Measurements from ENCODE around the gene ZCCHC3.
"Not testable (repeated sequence)": the region's sequence is repeated elsewhere in the genome, so short reads cannot be mapped to it uniquely, and the experiment has no call there.

ZCCHC3 gene, protein sequence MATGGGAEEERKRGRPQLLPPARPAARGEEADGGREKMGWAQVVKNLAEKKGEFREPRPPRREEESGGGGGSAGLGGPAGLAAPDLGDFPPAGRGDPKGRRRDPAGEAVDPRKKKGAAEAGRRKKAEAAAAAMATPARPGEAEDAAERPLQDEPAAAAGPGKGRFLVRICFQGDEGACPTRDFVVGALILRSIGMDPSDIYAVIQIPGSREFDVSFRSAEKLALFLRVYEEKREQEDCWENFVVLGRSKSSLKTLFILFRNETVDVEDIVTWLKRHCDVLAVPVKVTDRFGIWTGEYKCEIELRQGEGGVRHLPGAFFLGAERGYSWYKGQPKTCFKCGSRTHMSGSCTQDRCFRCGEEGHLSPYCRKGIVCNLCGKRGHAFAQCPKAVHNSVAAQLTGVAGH

DNA sequence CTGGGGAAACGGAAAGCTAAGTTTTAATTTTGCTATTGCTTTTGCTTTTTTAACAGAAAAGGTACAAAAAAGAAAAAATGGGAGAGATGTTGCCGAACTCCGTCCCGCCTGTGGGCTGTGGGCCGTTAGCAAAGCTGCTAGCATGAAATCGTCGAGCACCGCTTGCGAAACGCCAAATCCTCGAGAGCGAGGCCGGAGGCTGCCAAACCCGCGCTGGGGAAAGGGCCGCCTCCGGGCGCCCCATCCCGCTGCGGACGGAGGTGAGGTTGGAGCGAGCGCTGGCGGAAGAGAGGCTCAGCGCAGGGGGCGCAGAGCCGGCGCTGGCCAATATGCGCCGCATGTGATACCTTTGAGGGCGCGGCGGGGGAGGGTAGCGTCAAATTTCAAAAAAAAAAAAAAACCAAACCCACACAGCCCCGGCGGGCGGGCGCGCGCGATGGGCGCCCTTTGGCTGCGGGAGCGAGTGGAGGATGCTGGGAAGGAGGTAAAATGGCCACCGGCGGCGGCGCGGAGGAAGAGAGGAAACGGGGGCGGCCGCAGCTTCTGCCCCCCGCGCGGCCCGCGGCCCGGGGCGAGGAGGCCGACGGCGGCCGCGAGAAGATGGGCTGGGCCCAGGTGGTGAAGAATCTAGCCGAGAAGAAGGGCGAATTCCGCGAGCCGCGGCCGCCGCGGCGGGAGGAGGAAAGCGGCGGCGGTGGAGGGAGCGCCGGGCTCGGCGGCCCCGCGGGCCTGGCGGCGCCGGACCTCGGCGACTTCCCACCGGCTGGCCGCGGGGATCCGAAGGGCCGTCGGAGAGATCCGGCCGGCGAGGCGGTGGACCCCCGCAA is at the start of gene ZCCHC3:
ZCCHC3 (plus strand) TSS at position 473 of the 827 bp plus-strand sequence; CDS start at position 490, 17 bp downstream.
- DNase-seq: peak; percentile 85

DNA sequence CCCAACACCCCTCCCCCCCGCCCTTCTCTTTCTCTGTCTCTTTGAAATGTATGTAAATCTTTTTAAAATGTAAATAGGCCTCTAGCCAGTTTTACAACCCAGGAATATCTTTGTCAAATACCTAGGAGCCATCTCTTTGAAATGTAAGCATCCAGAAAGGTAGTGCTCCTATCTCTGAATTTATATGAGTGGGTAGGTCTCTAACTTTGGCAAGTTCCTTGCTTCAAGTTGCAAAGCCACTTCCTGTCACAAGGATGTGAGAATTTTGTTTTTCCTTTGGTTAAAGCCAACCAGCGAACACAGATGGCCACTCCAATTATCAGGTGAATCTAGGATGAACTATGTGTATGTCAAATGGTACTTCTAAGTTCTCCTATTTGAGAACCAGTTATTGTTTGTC is 46.0 kb upstream of the ZCCHC3 start:
- DNase-seq: no peak

DNA sequence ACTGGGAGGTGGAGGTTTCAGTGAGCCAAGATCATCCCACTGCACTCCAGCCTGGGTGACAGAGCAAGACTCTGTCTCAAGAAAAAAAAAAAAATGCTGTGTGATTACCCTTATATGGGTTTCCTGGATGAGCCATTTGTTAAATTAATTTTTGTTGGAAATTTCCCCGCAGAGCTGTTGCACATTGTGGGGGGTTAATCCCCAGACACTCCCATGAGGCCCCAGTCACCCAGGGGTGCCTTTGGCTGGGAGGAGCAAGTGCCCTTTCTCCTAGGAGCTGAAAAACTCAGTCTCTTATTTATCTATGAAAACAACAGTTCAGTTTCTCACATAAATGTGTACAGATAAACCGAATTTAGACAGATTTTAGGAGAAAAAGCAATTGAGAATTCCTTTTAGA is 44.6 kb upstream of the ZCCHC3 start:
- no peak for DNase-seq

DNA sequence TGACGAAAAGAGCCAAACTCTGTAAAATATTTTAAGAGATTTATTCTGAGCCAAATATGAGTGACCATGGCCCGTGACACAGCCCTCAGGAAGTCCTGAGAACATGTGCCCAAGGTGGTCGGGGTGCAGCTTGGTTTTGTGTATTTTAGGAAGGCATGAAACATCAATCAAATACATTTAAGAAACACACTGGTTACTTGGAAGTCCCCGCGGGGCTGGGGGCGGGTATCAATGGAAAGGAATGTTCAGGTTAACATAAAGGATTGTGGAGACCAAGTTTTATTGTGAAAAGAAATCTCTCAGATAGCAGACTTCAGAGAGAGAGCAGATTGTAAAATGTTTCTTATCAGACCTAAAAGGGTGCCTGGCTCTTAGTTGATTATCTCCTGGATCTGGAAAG is 43.9 kb upstream of the ZCCHC3 start:
- DNase-seq: not testable (repeated sequence)

DNA sequence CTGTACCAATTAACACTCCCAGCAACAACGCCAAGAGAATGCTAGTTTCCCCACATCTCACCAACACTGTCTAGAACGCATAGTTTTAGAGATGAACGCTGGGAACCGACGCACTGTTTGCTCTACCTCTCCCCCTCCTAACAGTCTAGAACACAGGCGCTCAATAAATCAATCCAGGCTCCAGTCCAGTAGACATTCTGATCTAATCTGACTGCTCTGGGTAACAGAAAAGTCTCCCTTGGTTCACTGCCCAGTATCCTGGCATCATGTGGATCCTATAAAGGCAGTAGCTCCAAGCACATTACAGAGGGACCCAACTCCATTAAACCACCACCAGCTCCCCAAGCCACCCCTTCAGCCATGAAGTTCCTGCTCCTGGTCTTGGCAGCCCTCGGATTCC is 40.0 kb upstream of the ZCCHC3 start, which contains the start of gene DEFB132:
DEFB132 (plus strand) TSS at position 306 of the 400 bp plus-strand sequence; CDS start at position 361, 55 bp downstream.
- no peak for DNase-seq

DNA sequence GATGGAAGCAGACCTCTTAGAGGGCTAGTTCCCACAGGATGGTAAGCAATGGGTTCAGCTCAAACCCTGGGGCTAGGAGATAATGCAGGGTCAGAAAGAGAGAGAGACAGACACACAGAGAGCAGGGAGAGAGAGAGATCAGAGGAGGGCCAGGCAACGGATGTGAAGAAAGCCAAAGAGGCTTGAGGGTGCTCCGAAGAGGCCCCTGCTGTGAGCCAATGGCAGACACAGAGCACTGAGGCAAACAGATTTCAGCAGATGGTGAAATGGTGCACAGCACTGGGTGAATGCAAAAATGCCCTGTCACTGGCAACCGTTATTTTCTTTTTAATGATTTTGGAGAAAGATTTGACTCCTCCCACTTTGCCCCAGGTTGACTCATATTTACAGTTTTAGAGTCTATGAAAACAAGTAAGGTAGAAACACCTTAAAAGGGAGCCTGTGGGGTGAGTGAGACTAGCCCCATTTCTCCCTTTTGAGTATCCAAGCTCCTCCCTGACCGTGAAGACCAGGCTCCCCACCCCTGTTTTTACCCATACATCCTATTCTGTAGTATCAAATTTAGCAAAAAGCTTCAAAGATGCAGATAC is 39.0 kb upstream of the ZCCHC3 start:
- DNase-seq: no peak

DNA sequence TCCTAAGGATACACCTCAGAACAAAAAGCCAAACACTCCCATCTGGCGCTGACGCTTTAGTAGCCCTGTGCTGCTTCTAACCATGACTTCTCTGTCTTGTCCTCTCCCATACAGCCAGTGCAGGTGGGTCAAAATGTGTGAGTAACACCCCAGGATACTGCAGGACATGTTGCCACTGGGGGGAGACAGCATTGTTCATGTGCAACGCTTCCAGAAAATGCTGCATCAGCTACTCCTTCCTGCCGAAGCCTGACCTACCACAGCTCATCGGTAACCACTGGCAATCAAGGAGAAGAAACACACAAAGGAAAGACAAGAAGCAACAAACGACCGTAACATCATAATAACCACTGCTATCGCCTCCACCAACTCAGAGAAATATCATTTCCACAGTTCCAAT is 38.4 kb upstream of the ZCCHC3 start:
- peak; percentile 9 for DNase-seq

DNA sequence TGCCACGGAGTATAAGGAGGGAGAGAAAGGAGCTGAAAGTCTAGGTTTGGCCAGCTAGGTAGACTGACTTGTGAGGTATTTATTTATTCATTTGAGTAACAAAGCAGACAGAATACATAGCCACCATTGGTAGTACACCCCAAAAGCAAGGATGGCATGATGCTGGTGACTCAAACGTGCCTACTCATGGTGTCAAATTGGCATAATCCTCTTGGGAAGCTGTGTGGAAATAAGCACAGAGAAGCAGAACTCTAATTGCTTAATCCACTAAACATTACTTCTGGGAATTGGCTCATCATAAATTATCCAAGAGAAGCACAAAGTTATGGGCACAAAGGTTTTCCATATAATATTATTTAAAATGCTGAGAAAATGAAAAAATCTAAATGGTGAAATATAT is 37.4 kb upstream of the ZCCHC3 start:
- DNase-seq: no peak

DNA sequence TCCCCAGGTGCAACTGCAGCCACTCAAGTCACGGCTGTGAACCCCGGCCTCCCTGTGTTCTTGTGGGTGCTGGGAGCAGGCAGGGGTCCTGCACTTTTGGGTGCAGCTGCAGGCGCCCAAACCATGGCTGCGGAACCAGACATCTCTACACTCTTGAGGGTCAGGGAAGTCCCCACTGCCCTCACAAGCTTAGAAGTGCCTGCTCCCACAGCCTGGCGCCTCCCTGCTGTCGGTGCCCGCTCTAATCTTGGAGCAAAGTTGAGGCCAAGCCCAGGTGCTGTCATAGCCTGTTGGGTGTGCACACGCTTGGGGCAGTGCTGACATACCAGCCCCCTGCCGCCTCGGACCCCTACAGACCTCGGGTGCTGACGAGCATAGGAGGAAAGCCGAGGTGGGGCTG is 33.7 kb upstream of the ZCCHC3 start:
- no peak for DNase-seq

DNA sequence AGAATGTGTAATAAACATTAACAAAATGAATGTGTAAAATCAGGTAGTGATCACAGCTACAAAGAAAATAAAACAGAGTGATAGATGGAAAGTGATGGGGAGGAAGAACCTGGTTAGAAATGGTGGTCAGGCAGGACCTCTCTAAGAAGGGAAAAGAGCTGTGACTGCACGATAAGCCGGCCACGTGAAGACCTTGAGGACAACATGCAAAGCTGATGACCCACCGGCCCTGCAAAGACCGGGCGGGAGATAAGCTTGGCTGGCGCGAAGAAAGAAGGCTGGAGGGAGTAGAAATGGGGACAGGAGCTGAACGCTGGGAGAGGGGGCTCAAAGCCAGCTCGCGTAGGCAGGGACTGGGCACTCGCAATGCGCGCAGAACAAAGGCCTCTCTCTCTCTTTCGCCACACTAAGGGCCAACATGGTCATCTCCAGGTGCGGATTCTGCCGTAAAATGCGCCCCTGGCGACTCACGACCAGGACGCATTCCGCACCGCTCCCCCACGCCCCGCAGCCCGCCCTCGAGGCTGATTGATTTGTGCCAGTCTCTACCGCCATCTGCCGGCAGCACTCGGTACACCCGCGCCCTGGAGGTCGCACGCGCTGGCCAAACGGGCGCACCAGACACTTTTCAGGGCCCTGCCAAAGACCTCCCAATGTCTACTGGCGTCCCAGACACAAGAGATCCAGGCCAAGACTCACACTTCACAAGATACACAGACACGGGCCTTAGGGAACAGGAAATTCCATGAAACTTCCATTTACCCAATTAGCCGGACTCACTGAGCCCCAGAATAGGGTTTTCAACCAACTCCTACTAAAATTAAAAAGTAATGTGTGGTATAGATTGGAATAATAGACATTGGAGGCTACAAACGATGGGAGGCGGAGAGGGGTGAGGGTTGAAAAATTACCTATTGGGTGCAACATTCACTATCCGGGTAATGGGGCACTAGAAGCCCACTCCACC is 30.5 kb upstream of the ZCCHC3 start:
- DNase-seq: peak; percentile 86

DNA sequence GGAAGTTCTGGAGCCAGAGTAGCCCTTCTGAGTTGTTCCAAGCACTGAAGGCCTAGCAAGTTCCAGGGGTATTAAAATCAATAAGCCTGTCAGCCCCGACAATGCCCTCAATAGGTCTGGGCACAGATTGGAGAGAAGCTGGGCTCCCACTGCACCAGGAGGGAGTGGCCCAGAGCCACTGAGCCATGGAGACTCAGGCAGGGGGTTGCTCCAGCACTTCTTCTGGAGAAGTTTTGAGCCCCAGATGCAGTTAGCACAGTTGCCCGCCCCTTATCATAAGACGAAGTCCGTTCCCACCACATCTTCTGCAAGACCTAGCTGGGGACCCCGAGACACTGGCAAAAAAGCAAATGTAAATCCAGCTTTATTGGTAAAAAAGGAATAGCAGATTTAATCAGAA is 26.9 kb upstream of the ZCCHC3 start:
- no peak for DNase-seq

DNA sequence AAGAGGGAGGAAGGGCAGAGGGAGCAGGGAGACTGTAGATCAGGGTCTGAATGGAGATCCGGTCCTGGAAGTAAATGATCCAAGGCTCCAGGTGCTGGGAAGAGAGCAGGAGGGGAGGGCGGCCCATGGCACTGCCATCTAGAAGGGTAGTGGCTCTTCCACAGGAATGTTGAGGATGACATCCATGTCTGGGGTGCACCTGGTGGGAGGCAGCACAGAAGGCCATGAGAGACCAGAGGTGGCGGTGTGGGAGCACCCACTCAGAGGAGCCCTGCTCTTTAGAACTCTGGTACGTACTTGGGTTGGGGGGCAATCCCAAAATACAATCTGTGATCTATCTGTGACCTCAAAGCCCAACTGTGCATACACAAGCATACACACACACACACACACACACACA is 26.3 kb upstream of the ZCCHC3 start:
- no peak for DNase-seq

DNA sequence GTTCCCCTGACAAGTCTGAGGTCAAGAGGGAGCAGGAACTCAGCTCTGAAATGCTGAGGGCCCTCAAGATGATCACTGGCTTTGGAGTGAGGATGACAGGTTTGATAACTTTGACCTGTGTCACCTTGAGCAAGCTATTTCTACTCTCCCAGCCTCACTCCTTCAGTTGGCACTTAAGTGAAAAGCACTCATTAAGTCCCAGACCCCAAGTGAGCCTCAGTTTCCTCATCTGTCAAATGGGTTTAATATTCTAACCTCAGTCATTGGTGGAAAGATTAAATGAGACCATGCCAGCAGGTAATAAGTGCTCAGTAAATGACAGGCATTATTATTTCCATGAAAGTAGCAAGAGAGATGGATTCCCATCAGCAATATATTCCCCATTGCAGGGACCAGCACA is 25.8 kb upstream of the ZCCHC3 start:
- DNase-seq: no peak

DNA sequence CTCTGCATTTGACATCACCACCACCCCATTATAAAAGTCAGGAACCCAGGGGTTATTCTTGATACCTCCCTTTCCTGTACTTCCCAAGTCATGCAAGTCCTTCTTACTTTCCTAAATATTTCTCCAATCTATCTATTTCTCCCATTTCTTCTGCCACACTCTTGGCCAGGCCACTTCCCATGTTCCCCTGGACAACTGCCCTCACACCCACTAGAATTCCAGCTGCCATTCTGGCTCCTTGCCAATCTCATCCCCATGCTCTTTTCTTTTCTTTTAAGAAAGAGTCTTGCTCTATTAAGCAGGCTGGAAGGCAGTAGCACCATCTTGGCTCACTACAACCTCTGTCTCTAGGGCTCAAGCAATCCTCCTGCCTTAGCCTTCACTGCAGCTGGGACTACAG is 24.7 kb upstream of the ZCCHC3 start:
- no peak for DNase-seq

DNA sequence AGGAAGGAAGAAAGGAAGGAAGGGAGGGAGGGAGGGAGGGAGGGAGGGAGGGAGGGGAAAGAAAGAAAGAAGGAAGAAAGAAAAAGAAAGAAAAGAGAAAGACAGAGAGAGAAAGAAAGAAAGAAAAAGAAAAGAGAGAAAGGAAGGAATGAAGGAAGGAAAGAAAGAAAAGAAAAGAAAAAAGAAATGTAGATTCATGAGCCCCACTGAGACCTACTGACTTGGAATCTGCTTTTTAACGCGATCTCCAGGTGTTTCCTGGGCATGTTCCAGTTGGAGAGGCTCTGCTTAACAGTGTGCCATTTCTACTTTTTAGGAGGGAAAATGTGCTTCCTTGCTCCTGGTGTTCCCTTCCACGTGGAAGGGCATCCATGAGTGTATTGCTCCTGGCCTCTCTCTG is 23.5 kb upstream of the ZCCHC3 start:
- no peak for DNase-seq

DNA sequence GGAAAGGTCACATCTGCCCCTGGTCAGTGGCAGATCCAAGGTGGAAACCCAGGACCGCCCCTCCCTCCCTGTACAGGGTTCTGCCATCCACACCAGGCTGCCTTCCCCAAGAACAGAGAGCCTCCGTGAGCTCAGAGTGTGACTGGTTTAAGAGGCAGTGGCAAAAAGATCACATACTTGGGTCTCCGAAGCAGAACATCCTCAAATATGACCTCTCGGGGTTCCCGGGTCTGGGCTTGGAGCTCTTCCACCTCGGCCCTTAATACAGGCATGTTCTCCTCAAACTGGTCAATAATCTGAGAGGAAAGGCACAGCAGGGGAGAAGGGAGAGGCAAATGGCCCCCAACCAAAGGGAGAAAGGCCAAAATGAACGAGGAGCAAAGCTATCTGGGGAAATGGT is 21.6 kb upstream of the ZCCHC3 start:
- no peak for DNase-seq

DNA sequence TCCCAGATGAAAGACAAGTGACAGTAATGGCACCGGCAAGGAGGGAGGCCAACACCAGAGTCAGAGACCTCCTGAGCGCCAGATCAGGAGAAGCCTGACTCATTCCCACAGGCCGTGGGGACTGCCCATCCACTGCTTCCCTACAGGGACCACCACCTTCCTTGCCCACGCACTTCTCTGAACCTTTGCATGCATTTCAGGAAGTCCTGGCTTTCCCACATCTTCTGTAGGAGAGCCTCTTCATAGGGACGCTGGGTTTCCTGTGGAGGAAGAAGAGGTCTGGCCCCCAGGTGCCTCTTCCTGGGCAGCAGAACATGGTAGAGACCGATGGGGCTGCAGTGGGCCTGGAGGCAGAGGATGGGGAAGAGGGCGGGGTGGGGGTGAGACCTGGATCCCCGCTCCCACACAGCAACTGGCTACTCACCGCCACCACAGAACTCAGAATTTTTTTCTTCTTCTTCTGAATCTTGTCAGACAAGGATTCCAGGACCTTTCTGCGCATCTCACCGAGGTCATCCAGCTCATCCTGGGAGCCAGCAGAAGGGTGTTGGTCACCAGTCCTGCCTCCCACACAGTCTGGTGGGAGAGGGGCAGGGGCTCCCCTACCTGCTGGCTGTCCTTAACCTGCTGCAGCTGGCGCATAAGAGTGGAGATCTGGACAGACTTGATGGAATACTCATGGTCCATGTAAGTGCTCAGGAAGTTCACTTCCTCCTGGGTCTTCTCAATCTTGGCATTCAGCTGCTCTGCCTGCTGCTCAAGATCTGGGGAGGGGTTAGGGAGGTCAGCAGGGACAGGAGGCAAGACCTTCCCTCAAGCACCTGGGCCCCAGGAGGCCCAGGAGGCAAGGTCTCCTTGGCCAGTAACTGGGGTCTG is 20.5 kb upstream of the ZCCHC3 start:
- no peak for DNase-seq

DNA sequence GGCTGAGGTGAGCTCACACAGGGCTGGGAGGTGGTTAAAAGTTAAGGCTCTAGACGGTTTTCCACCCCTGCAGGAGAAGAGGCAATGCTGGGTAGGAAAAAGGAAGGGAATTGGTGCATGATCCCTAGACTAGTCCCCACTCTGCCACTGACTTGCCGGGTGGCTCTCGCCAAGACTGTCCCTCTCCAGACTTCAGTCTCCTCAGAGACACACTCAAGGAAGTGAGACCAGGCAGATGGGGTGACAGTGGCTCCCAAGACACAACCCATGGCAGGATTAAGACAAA is 19.9 kb upstream of the ZCCHC3 start:
- DNase-seq: no peak

DNA sequence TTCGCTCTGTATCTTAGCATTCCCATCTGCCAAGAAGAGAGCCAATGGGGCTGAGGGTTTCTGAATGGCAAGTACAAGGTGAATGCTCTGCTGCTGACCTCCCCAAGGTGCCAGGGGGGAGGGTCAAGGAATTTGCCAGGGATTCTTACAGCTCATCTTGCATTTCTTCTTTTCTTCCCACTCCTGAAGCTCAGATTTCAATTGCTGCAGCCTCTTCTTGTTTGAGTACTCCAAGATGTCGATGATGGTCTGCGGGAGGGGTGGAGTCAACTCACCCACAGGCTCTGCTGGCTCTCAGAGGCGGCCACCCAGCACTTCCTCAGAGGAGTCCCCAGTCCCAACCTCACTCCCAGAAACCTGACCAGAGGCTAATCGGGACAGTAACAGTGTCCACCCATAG is 19.2 kb upstream of the ZCCHC3 start:
- no peak for DNase-seq

DNA sequence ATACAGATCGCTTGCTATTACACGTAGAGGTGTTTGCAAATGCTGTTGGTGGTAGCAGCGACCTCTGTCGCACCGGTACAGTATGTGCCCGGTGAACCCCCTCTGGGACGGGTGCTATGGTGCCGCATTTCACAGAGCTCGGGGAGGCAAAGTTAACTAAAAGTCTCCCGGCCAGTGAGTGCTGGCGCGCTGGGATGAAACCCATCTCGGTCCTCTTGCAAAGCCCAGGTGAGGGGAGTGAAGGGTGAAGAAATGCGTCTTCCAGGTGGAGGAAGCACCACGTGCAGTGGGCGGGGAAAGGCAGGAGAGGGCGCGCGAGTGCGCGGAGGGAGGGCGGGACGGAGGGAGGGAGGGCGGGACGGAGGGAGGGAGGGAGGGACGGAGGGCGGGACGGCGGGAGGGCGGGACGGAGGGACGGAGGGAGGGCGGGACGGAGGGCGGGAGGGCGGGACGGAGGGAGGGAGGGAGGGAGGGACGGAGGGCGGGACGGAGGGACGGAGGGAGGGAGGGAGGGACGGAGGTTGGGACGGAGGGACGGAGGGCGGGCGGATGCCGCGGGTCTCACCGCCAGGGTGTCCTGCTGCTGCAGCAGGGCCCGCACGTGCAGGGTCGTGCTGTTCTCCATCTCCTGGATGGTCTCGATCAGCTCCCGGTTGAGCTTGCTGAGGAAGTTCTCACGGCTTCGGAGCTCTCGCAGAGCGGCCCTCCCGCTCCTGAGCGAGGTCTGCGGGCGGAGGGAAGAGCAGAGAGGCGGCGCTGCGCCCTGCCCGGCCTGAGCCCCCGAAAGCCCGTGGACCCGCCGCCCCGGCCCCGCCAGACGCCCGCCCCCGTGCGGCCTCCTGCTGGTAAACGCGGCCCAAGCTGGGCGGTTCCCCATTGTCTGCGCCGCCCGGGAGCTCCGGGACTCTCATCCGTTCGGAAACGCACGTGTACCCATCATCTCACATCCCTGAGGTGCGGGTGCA is 18.5 kb upstream of the ZCCHC3 start:
- peak; percentile 62 for DNase-seq
